HepG2 (cell line): ENCODE measurements around the gene MOV10L1. TPM values are rescaled to one million over a fixed set of nuclear protein-coding genes. Genes with fewer than 3 reads are reported as not detected.

ENCODE experiments used
- AGO1 ChIP-seq: fragments of 200-400 bp; formaldehyde crosslinking; IDR thresholded peaks from 2 replicates; pipeline ENCODE4 v1.6.1; 2017; ENCODE audit warnings: mild to moderate bottlenecking, low read depth, low read length, moderate library complexity; ENCODE audit not compliant: poor library complexity, severe bottlenecking
- ARNT2 ChIP-seq: sonication (generic); formaldehyde crosslinking; IDR thresholded peaks from 2 replicates; pipeline ENCODE4 v1.8.0; 2022; ENCODE audit warnings: mild to moderate bottlenecking, low read depth, missing genetic modification reagents, moderate library complexity
- ASH2L ChIP-seq: fragments of 300-600, 200-600 bp; sonication (generic); IDR thresholded peaks from 2 replicates; pipeline ENCODE4 v1.7.0; 2017; ENCODE audit warnings: low read depth, mild to moderate bottlenecking, moderate library complexity, mixed read lengths, low read length; ENCODE audit not compliant: insufficient read length
- CTCF ChIP-seq: sonication (generic); formaldehyde crosslinking; IDR thresholded peaks from 2 replicates; pipeline ENCODE4 v1.5.0; 2020; ENCODE audit warnings: mild to moderate bottlenecking, missing genetic modification reagents, moderate library complexity
- DMTF1 ChIP-seq: sonication (generic); formaldehyde crosslinking; IDR thresholded peaks from 2 replicates; pipeline ENCODE4 v1.4.0; 2020; ENCODE audit warnings: mild to moderate bottlenecking, missing genetic modification reagents
- HNRNPL ChIP-seq: fragments of 200-400 bp; formaldehyde crosslinking; IDR thresholded peaks from 2 replicates; pipeline ENCODE4 v1.6.1; 2017; ENCODE audit warnings: mild to moderate bottlenecking, low read depth, low read length
- KLF12 ChIP-seq: sonication (generic); formaldehyde crosslinking; IDR thresholded peaks from 2 replicates; pipeline ENCODE4 v1.4.0; 2020; ENCODE audit warnings: missing genetic modification reagents, borderline replicate concordance
- KMT2B ChIP-seq: IDR thresholded peaks from 2 replicates; pipeline ENCODE4 v1.6.1; 2016; ENCODE audit warnings: missing genetic modification reagents, missing compliant biosample characterization
- MAZ ChIP-seq, 2 experiments: sonication (generic) in 1 of 2; formaldehyde crosslinking in 1 of 2; IDR thresholded peaks; 2 replicates each; pipeline versions ENCODE4 v1.5.0 to v1.6.1; 2012 to 2020; ENCODE audit warnings: low read depth in 2 of 2, mild to moderate bottlenecking in 2 of 2, borderline replicate concordance in 1 of 2, improper control_type of control experiment in 1 of 2, low read length in 1 of 2, missing genetic modification reagents in 1 of 2, moderate library complexity in 1 of 2
- NFIB ChIP-seq: sonication (generic); formaldehyde crosslinking; IDR thresholded peaks from 2 replicates; pipeline ENCODE4 v1.9.0; 2021; ENCODE audit warnings: missing genetic modification reagents, mild to moderate bottlenecking, borderline replicate concordance
- POLR2G ChIP-seq: fragments of 200-400 bp; formaldehyde crosslinking; IDR thresholded peaks from 2 replicates; pipeline ENCODE4 v1.6.1; 2018; ENCODE audit warnings: mild to moderate bottlenecking, low read depth, low read length, moderate library complexity
- SNAI1 ChIP-seq: sonication (generic); formaldehyde crosslinking; IDR thresholded peaks from 2 replicates; pipeline ENCODE4 v1.5.0; 2020; ENCODE audit warnings: mild to moderate bottlenecking, missing genetic modification reagents, borderline replicate concordance
- XRCC5 ChIP-seq: fragments of 200-400 bp; formaldehyde crosslinking; optimal IDR thresholded peaks from 2 replicates; pipeline ENCODE3; 2017; ENCODE audit warnings: mild to moderate bottlenecking, low read length
- ZNF296 ChIP-seq: sonication (generic); formaldehyde crosslinking; conservative IDR thresholded peaks from 2 replicates; pipeline ENCODE4 v1.5.0; 2020; ENCODE audit warnings: mild to moderate bottlenecking, missing genetic modification reagents
- ZNF33A ChIP-seq: sonication (generic); formaldehyde crosslinking; IDR thresholded peaks from 2 replicates; pipeline ENCODE4 v1.5.1; 2020; ENCODE audit warnings: missing genetic modification reagents, mild to moderate bottlenecking, moderate library complexity, borderline replicate concordance
- ZNF362 ChIP-seq: sonication (generic); formaldehyde crosslinking; IDR thresholded peaks from 2 replicates; pipeline ENCODE4 v1.4.0; 2020; ENCODE audit warnings: missing genetic modification reagents, mild to moderate bottlenecking, borderline replicate concordance
- ZNF383 ChIP-seq: sonication (generic); formaldehyde crosslinking; IDR thresholded peaks from 2 replicates; pipeline ENCODE4 v1.4.0; 2020; ENCODE audit warnings: missing genetic modification reagents, mild to moderate bottlenecking, borderline replicate concordance
- ZNF562 ChIP-seq: sonication (generic); formaldehyde crosslinking; IDR thresholded peaks from 2 replicates; pipeline ENCODE4 v1.8.0; 2022; ENCODE audit warnings: missing genetic modification reagents, borderline replicate concordance
- ZNF580 ChIP-seq: IDR thresholded peaks from 2 replicates; pipeline ENCODE4 v1.6.1; 2016; ENCODE audit warnings: low read depth, borderline replicate concordance
- ZNF607 ChIP-seq: sonication (generic); formaldehyde crosslinking; IDR thresholded peaks from 2 replicates; pipeline ENCODE4 v1.5.1; 2020; ENCODE audit warnings: missing genetic modification reagents, mild to moderate bottlenecking, borderline replicate concordance
- polyA plus RNA-seq, 8 experiments: library from polyadenylated mRNA; depleted of rRNA in 3 of 8; stranded (reverse) in 7 of 8; unstranded in 1 of 8; fragments of >200 nt; fragmentation: Illumina TruSeq in 4 of 8; extraction: Trizol in 4 of 8; gene quantifications; 2 replicates each; pipeline versions ENCODE4 v1.2.1 to v1.2.3, GENCODE V29; 2011 to 2016; ENCODE audit warnings: low read depth in 4 of 8, missing spikeins in 1 of 8, mixed read lengths in 1 of 8; ENCODE audit not compliant: insufficient read depth in 1 of 8
- total RNA-seq, 5 experiments: library from RNA; depleted of rRNA; stranded (reverse); fragments of >200 nt; fragmentation: Illumina TruSeq; extraction: Trizol; gene quantifications; 2 replicates each; pipeline ENCODE4 v1.2.3, GENCODE V29; 2016; ENCODE audit warnings: low read depth in 1 of 5

MOV10L1 gene
- total and polyA plus RNA-seq, 2 of the 13 experiments (the other 11 are each of a cell fraction or from before 2014, with no cell fraction given) = 0.11 to 0.12 TPM

- TF ChIP-seq CTCF (CRISPR knock-in tag) = no peak
- no peak for TF ChIP-seq ZNF607
- peak; percentile 50; the same call in 1 of the 2 replicates for TF ChIP-seq POLR2G
- no peak for TF ChIP-seq MAZ (IDR thresholded peaks at IDR 0.05; ENCODE audit: borderline replicate concordance, low read depth, low read length)
- no peak for TF ChIP-seq MAZ (CRISPR knock-in tag; IDR thresholded peaks at IDR 0.05; ENCODE audit: low read depth)
- TF ChIP-seq ZNF296 (CRISPR knock-in tag) = no peak
- TF ChIP-seq ARNT2 (CRISPR knock-in tag) = no peak; the same call in 1 of the 2 replicates
- 0 out of 2 replicates have a peak, but pooled peaks have one; percentile 22 for TF ChIP-seq ZNF580 (CRISPR knock-in tag)
- TF ChIP-seq NFIB (CRISPR knock-in tag) = no peak
- no peak for TF ChIP-seq ZNF33A (CRISPR knock-in tag)
- no peak; the same call in 1 of the 2 replicates for TF ChIP-seq ZNF362 (CRISPR knock-in tag)
- no peak for TF ChIP-seq KLF12 (CRISPR knock-in tag)
- no peak for TF ChIP-seq DMTF1 (CRISPR knock-in tag)
- no peak for TF ChIP-seq XRCC5
- TF ChIP-seq KMT2B (CRISPR knock-in tag) = no peak
- no peak for TF ChIP-seq ZNF383 (CRISPR knock-in tag)
- TF ChIP-seq ZNF562 (CRISPR knock-in tag) = no peak
- TF ChIP-seq HNRNPL = 0 out of 2 replicates have a peak, but pooled peaks have one; percentile 54
- TF ChIP-seq ASH2L = no peak
- no peak for TF ChIP-seq AGO1
- no peak for TF ChIP-seq SNAI1
These were observed 56.1 kb downstream of the MOV10L1 start (continued) for GRCh38 chr22:50145721-50146438.
